Activated effector memory CD4-positive, alpha-beta T cell treated with Interleukin-2 at 50 U/mL for 16 hours (primary cell): ENCODE data around the gene AHI1.
"Not testable (repeated sequence)": the region's sequence is repeated elsewhere in the genome, so short reads cannot be mapped to it uniquely, and the experiment has no call there.

Source experiments
- DNase-seq: peaks from one replicate; pipeline ENCODE4 v3.0.0-alpha.2; 2020

The AHI1 gene

GRCh38 chr6:135505222-135505621, 7.7 kb upstream of the AHI1 start:
- DNase-seq = no peak

GRCh38 chr6:135504734-135505133, 7.2 kb upstream of the AHI1 start:
- DNase-seq = no peak

DNA sequence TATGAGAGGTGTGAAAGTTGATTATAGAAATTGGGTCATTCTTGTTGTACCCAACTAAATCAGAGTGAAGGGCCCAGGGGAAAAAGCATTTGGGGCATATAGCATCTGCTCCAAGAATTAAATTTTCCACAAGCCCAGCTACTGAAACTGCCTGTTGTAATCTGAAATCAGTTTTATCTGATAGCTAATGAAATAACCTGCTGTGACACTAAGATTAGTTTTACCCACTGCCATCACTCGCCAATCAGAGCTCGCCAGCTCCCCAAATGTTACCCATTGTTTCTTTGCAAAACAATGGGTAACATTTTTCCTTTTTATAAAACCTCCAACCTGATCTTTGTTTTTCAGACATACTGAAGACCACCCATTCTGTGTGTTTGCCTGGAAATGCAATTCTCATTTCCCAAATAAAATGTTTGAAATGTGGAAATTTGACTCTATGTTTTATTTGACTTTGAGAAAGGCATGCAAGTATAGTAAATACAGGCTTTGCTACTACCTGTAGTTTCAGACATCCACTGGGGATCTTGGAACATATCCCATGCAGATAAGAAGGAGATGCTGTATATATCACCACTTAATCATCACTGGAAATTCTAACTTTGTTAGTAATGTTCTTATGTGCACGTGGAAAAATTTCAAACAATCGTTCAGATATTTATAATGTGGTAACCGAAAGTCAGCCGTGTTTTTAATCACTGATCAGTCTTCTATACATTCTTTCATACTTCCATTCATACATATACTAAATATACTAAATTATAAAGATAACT, 6.3 kb upstream of the AHI1 start:
- no peak for DNase-seq

GRCh38 chr6:135499441-135500340, 2.2 kb upstream of the AHI1 start:
- no peak for DNase-seq

DNA sequence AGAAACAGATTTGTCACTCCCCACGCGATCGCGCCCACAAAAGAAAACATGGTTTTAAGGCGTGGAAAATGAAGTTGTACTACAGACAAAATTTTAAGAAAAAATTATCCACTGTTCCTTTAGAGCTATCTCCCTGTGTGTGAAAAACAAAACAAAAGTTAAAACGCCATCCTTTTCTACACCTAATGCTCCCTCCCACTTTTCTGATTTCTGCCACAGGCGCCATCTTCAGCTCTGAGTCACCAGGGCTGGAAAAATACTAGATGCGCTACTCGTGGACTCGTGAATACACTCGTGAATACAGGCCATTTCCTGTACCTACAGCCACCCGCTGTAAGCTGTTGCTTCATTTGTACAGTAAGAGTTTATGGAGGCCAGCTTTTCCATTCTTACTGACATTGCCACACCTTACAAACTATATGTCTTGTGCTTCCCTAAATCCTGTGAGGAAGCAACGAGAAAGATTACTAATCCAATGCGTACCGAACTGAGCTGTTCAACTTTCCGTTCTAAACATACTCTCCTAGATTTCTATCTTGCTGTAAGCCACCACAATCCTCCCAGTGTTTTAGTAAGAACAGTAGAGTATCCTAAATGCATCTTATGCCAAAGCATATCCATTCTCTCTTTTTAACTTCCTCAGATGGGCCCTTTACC, 773 bp upstream of the AHI1 start:
- peak; percentile 46 for DNase-seq

DNA sequence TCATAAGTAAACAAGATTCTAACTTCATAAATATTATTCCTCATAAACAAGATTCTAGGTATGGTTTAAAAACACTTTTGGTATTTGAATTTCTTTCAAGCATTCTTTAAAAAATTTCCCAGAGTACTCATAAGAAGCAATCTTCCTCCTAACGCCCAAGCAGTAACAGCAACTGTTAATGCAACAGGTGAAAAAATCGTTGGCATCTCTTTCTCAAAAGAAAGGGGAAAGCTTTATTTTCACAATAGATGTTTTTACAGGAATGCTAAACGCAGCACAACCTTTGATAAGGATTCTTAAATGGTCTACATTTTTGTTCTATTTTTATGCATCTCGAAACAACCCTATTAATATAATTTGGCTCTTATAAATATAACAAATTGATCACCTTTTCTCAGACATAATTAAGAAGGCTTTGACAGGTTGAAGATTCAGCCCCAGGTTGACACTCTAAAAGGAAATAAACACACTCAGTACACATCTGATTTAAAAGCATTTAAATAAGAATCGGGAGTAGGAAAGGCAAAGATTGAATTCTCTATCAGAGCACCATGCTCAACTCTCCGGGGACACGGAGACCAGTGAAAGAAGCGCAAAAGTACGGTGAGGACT, 634 bp downstream of the AHI1 start:
- DNase-seq = no peak

- DNase-seq = no peak
Measured at GRCh38 chr6:135493218-135493961, 4.2 kb downstream of the AHI1 start.

GRCh38 chr6:135490381-135490780, 7.2 kb downstream of the AHI1 start:
- no peak for DNase-seq

DNA sequence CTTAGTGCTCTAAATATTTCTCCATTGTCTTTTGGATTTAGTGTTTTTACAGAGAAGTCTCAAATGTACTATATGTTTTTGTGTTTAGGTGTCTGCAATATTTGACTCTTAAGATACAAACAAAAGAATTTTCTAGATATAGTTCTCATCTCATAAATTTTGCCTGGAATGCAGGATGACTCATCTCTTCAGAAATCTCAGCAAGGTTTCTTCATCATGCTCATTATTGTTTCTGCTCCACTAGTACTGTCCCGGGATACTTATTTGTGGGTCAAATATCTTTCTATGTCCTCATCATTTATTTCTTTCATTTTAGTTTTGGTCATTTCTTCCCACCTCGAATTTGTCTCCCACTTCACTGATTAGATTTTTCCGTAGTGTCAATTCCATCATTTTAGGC, 9.5 kb downstream of the AHI1 start:
- no peak for DNase-seq

DNA sequence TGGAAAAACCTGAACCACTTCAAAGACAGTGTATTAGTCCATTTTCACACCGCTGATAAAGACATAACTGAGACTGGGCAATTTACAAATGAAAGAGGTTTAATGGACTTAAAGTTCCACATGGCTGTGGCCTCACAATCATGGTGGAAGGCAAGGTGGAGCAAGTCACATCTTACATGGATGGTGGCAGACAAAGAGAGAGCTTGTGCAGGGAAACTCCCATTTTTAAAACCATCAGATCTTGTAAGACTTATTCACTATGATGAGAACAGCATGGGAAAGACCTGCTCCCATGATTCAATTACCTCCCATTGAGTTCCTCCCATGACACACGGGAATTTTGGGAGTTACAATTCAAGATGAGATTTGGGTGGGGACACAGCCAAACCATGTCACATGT, 13.6 kb downstream of the AHI1 start:
- not testable (repeated sequence) for DNase-seq

GRCh38 chr6:135481783-135482369, 15.7 kb downstream of the AHI1 start:
- no peak for DNase-seq

- DNase-seq = no peak
Measured at GRCh38 chr6:135479601-135480000, 17.9 kb downstream of the AHI1 start.

GRCh38 chr6:135478626-135479025, 18.9 kb downstream of the AHI1 start:
- DNase-seq = no peak

- no peak for DNase-seq
Measured at GRCh38 chr6:135475292-135475886, 22.2 kb downstream of the AHI1 start.

GRCh38 chr6:135474362-135474761, 23.2 kb downstream of the AHI1 start:
- DNase-seq = no peak

GRCh38 chr6:135465903-135466302, 31.6 kb downstream of the AHI1 start:
- no peak for DNase-seq

DNA sequence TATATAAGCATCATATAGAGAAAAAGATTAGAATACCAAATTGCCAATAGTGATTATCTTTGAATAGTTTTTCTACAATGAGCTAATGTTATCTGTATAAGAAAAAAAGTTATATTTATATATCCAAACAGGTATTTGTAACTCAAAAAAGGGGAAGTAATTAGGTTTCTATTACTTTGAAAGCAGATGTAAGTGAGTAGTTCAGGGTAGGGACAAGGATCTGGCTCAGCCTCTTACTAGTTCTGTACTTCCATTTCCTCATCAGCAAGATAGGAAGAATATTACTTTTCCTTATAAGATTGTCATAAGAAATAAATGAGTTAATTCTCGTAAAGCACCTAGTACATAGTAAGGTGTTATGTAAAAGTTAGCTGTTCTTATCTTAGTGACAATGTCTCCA, 32.2 kb downstream of the AHI1 start:
- no peak for DNase-seq

DNA sequence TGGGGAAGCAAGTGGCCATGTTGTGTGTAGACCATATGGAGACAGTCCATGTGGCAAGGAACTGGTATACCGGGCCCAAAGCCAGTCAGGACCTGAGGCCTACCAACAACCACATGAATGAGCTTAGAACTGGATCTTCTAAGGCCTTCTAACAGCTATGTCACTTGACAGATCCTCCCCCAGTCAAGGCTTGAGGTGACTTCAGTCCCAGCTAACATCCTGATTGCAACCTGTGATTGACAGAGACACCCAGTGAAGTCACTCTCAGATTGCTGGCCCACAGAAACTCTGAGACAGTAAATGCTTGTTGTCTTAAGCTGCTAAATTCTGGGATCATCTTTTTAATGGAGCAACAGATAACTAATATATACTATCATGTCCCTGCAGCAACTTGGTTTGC, 32.9 kb downstream of the AHI1 start:
- DNase-seq = no peak

GRCh38 chr6:135461208-135461607, 36.3 kb downstream of the AHI1 start:
- no peak for DNase-seq

- DNase-seq = no peak
Measured at GRCh38 chr6:135458051-135458450, 39.5 kb downstream of the AHI1 start.

- DNase-seq = no peak
Measured at GRCh38 chr6:135451617-135452190, 45.8 kb downstream of the AHI1 start.
